Thyroid gland (tissue), 4 donors: Measurements from ENCODE around the gene EMILIN3.

Experiments used
- CTCF ChIP-seq, 6 experiments: fragments of 200-600 bp in 3 of 6; fragments of 450-650 bp in 3 of 6; sonication (generic) in 3 of 6; IDR thresholded peaks; one replicate each; pipeline ENCODE4 v1.5.1; 2016 to 2019; ENCODE audit warnings: antibody characterized with exemption in 6 of 6, mild to moderate bottlenecking in 2 of 6, inconsistent platforms in 1 of 6, moderate library complexity in 1 of 6
- POLR2A ChIP-seq, 2 donors: fragments of 450-650 bp; IDR thresholded peaks; one replicate each; pipeline ENCODE4 v1.6.1; 2017; ENCODE audit warnings: antibody characterized with exemption in 2 of 2, mild to moderate bottlenecking in 2 of 2, moderate library complexity in 1 of 2

- TF ChIP-seq POLR2A (IDR thresholded peaks at IDR 0.05) (no peak), CTCF (IDR thresholded peaks at IDR 0.05) (no peak)
Observed at GRCh38 chr20:41330343-41330720, 36.3 kb downstream of the EMILIN3 start.
